Measurements from ENCODE around the gene INO80B. TPM values are rescaled to one million over a fixed set of nuclear protein-coding genes. Genes with fewer than 3 reads are reported as not detected.
"Not testable (repeated sequence)": the region's sequence is repeated elsewhere in the genome, so short reads cannot be mapped to it uniquely, and the experiment has no call there.

The INO80B gene
- total RNA-seq, 4 donors from 2014 or later = 28.5 to 63.3 (median 48.0) TPM

- Histone ChIP-seq H3K27me3 (no peaks in the 10 kb centered on the region), H3K4me3 (no peak overlapping the region), H3K27ac (no peak overlapping the region), H3K9me3 (no peaks in the 10 kb centered on the region), H3K36me3 (no peaks in the 10 kb centered on the region), H3K4me1 (peaks cover 0 to 5% of the 10 kb centered on the region in 2 donors)
- TF ChIP-seq CTCF (IDR thresholded peaks at IDR 0.05) = no peak
- TF ChIP-seq POLR2A (IDR thresholded peaks at IDR 0.05) = no peak
- intact Hi-C loops (cut with DNase I; ENCODE audit: low total_unique reads) = no loop called here
- no peak for DNase-seq
These were observed 37.1 kb upstream of the INO80B start for GRCh38 chr2:74417763-74418162.

GRCh38 chr2:74418312-74418711 lies 36.6 kb upstream of the INO80B start:
- no peak overlapping the region for H3K27ac ChIP-seq
- no peaks in the 10 kb centered on the region for H3K9me3 ChIP-seq
- no peak for DNase-seq
- H3K27me3 ChIP-seq = no peaks in the 10 kb centered on the region
- H3K4me1 ChIP-seq = peaks cover 0 to 5% of the 10 kb centered on the region in 2 donors
- TF ChIP-seq POLR2A (IDR thresholded peaks at IDR 0.05) (no peak), CTCF (IDR thresholded peaks at IDR 0.05) (no peak)
- no peaks in the 10 kb centered on the region for H3K36me3 ChIP-seq
- intact Hi-C loops (cut with DNase I; ENCODE audit: low total_unique reads) = no loop called here
- no peak overlapping the region for H3K4me3 ChIP-seq

GRCh38 chr2:74419345-74419744 lies 35.5 kb upstream of the INO80B start:
- Histone ChIP-seq H3K4me1 (peaks cover 0 to 2% of the 10 kb centered on the region in 2 donors), H3K27ac (no peak overlapping the region), H3K9me3 (no peaks in the 10 kb centered on the region), H3K36me3 (no peaks in the 10 kb centered on the region), H3K27me3 (no peaks in the 10 kb centered on the region), H3K4me3 (no peak overlapping the region)
- TF ChIP-seq CTCF (IDR thresholded peaks at IDR 0.05) (no peak), POLR2A (IDR thresholded peaks at IDR 0.05) (no peak)
- intact Hi-C loops (cut with DNase I; ENCODE audit: low total_unique reads) = no loop called here
- no peak for DNase-seq

- intact Hi-C loops (cut with DNase I; ENCODE audit: low total_unique reads) = no loop called here
- no peak for DNase-seq
- H3K27me3 ChIP-seq = no peaks in the 10 kb centered on the region
- TF ChIP-seq POLR2A (IDR thresholded peaks at IDR 0.05) = no peak
- TF ChIP-seq CTCF (IDR thresholded peaks at IDR 0.05) = no peak
- H3K4me3 ChIP-seq = no peak overlapping the region
- H3K9me3 ChIP-seq = no peaks in the 10 kb centered on the region
- H3K36me3 ChIP-seq = no peaks in the 10 kb centered on the region
- H3K27ac ChIP-seq = no peak overlapping the region
- no peaks in the 10 kb centered on the region for H3K4me1 ChIP-seq
These were observed 34.9 kb upstream of the INO80B start for GRCh38 chr2:74420006-74420405.

GRCh38 chr2:74420443-74421103 lies 34.3 kb upstream of the INO80B start:
- H3K27me3 ChIP-seq; intact Hi-C loops (cut with DNase I; ENCODE audit: low total_unique reads); DNase-seq; H3K4me1 ChIP-seq; H3K9me3 ChIP-seq; H3K36me3 ChIP-seq: not testable (repeated sequence)
- H3K4me3 ChIP-seq = peak overlapping the region in 1 of 2 donors; percentile 61
- H3K27ac ChIP-seq = peak overlapping the region in 1 of 2 donors; percentile 80

All from uterus (tissue), 4 donors.